LoVo (cell line): ENCODE measurements around the gene TLE2.
"Not testable (repeated sequence)": the region's sequence is repeated elsewhere in the genome, so short reads cannot be mapped to it uniquely, and the experiment has no call there.

Experiments
- DNase-seq: peaks from one replicate; pipeline ENCODE4 v3.0.0-alpha.2; 2016; ENCODE audit warnings: low spot score

TLE2 gene

GRCh38 chr19:3055741-3056416, 26.8 kb upstream of the TLE2 start:
- DNase-seq, result peak; percentile 32

GRCh38 chr19:3054972-3055740, 26.1 kb upstream of the TLE2 start:
- DNase-seq, result peak; percentile 65

GRCh38 chr19:3054265-3054971, 25.3 kb upstream of the TLE2 start:
- DNase-seq, result no peak

- DNase-seq, result no peak
Observed at GRCh38 chr19:3053780-3054179, 24.7 kb upstream of the TLE2 start.

- no peak for DNase-seq
Observed at GRCh38 chr19:3053218-3053621, 24.1 kb upstream of the TLE2 start.

GRCh38 chr19:3050016-3050415, 20.9 kb upstream of the TLE2 start:
- DNase-seq, result not testable (repeated sequence)

- no peak for DNase-seq
Observed at GRCh38 chr19:3049089-3049488, 20.0 kb upstream of the TLE2 start.

- DNase-seq, result no peak
Observed at GRCh38 chr19:3048190-3048533, 19.1 kb upstream of the TLE2 start.

- DNase-seq, result peak; percentile 75
Observed at GRCh38 chr19:3047496-3048189, 18.6 kb upstream of the TLE2 start.

GRCh38 chr19:3046698-3047495, 17.8 kb upstream of the TLE2 start:
- DNase-seq, result no peak

GRCh38 chr19:3045885-3046697, 17.0 kb upstream of the TLE2 start:
- no peak for DNase-seq

GRCh38 chr19:3045191-3045590, 16.1 kb upstream of the TLE2 start:
- no peak for DNase-seq

- DNase-seq, result no peak
Observed at GRCh38 chr19:3042621-3043267, 13.7 kb upstream of the TLE2 start.

- no peak for DNase-seq
Observed at GRCh38 chr19:3041761-3042620, 12.9 kb upstream of the TLE2 start.

- DNase-seq, result no peak
Observed at GRCh38 chr19:3041327-3041726, 12.2 kb upstream of the TLE2 start.

GRCh38 chr19:3039641-3040077, 10.6 kb upstream of the TLE2 start:
- no peak for DNase-seq

GRCh38 chr19:3039125-3039524, 10.0 kb upstream of the TLE2 start:
- DNase-seq, result no peak

GRCh38 chr19:3038214-3038613, 9.1 kb upstream of the TLE2 start:
- no peak for DNase-seq

GRCh38 chr19:3036977-3037544, 8.0 kb upstream of the TLE2 start:
- DNase-seq, result not testable (repeated sequence)
